Ovary (tissue), 3 donors: Measurements from ENCODE around the gene ZNF532.

Experiments used
- EP300 ChIP-seq: sonication (generic); formaldehyde crosslinking; IDR thresholded peaks from one replicate; pipeline ENCODE4 v1.6.1; 2017; ENCODE audit warnings: antibody characterized with exemption
- POLR2A ChIP-seq: fragments of 450-650 bp; IDR thresholded peaks from one replicate; pipeline ENCODE4 v1.6.1; 2017; ENCODE audit warnings: antibody characterized with exemption, mild to moderate bottlenecking, moderate library complexity
- TF ChIP-seq, protein P1 (sequence below), 3 donors: fragments of 450-650 bp in 2 of 3; fragments of 200-600 bp in 1 of 3; IDR thresholded peaks; one replicate each; pipeline versions ENCODE4 v1.5.1 to v1.8.0; 2016 to 2022; ENCODE audit warnings: antibody characterized with exemption in 3 of 3, mild to moderate bottlenecking in 1 of 3
- donor health status: DM: no; HTN: no; CAD: no.

DNA sequence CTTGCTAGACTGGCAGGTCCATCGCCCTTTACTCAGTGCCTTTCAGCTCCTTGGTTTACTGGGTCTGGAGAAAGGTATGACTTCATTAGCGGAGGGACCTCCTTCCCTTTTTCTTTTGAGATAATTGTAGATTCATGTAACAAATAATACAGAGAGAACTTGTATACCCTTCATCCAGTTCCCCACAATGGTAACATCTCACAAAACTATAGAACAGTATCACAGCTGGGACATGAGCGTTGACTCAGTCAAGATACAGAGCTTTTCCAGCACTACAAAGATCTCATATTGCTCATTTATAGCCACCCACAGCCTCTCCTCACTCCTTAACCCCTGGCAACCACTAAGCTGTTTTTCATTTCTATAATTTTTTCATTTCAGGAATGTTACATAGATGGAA is 59.8 kb downstream of the ZNF532 start:
- TF ChIP-seq EP300 = no peak
- no peak for TF ChIP-seq POLR2A
- TF ChIP-seq, protein P1, sequence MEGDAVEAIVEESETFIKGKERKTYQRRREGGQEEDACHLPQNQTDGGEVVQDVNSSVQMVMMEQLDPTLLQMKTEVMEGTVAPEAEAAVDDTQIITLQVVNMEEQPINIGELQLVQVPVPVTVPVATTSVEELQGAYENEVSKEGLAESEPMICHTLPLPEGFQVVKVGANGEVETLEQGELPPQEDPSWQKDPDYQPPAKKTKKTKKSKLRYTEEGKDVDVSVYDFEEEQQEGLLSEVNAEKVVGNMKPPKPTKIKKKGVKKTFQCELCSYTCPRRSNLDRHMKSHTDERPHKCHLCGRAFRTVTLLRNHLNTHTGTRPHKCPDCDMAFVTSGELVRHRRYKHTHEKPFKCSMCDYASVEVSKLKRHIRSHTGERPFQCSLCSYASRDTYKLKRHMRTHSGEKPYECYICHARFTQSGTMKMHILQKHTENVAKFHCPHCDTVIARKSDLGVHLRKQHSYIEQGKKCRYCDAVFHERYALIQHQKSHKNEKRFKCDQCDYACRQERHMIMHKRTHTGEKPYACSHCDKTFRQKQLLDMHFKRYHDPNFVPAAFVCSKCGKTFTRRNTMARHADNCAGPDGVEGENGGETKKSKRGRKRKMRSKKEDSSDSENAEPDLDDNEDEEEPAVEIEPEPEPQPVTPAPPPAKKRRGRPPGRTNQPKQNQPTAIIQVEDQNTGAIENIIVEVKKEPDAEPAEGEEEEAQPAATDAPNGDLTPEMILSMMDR (IDR thresholded peaks at IDR 0.05) = no peak
